ENCODE results near the gene MYOM1.

MYOM1 gene

DNA sequence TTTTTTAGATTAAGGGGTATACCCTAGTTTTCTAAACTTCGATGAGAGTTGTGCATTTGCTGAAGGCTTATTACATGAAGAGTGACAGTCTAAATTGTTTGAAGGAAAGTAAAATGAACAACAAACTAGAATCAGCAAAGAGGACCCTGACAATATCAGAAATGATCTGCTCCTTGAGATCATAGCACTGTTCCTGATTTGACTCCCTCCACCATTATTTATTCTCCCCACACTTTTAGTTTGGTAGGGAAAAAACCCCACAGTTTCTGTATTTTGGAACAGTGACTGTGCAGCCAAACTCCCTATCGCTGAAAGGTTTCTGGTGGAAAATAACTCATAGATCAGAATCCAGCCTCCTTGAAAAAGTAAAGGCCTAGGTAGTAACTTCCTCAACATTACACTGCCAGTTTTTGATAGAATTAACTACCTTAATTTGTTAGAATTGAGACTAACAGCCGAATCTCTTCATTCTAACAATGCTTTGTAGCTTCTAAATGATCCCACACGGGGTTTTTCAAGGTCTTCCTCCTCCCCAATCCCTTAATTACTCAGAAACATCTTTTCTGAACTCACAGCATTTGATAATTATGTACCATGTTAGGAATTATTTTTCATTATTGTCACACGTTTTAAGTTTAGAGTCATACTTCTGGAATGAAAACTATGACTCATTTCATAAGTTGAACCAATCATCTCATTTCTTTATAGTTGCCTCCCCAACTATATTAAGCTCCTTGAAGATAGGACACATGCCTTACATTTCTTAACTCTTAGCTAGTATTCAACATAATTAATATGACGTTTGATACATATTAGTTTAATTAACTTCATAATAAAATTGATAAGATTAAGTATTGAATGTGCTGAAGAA lies 30.7 kb upstream of the MYOM1 start:
- no peak for DNase-seq (ENCODE audit: low read depth in 3 of 3, low spot score in 1 of 3)

DNA sequence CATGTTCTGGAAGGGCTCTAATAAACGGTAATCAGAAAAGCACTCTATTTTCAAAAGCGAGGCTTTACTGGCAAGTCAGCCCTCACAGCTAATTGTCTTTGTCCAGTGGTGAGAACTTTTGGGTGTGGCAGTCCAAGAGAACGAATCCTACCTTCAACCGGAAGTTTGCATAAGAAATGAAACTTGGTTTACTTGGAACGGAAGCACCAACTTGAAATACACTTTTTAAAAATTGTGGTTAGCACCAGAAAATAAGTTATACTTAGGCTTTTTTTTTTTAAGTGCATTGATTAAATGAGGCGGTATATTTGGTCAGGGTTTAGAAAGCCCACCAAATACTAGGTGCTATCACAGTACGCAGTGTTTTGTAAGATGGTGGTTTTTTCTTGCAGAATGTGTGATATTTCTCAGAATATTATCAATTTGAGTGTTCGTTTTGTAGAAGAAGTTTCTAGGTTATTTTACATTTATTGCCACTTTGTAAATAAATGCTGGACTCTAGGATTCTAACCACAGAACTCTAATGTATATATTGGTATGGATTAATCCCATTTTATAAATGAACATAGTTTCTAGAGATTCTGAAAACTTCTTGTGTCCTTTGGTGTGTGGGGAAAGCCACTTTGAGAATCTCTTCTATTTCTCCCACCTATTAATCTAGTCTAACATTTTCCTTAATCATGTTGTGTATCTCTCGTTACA lies 29.0 kb upstream of the MYOM1 start:
- DNase-seq (ENCODE audit: low read depth in 3 of 3, low spot score in 1 of 3), result no peak

DNA sequence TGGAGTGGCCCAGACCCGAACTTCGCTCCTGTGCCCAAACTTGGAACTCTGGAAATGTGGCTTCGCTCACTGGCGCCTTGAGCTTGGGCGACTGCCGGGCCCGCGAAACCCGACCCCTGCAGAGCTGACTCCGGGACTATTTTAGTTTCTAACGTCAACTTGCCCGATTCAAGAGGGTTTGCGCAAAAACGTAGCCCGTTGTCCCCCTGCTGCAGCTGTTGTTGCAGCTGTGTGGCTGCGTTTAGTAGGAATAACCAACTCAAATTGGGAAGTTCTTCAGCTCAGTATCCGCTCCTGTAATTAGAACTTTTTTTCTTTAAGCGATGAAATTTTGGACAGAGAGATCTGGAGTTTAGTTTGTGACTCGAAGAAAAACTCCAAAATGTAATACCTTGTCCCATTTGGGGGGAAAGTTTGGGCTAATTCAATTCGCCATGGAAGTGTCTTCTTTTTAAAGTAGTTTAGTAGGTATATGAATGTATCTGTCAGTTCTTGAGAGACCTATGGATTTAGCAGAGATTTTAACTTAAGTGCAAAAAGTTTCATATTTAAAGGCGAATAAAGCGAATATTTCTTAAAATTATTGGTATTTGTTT lies 28.4 kb upstream of the MYOM1 start:
- no peak for DNase-seq (ENCODE audit: low read depth in 3 of 3, low spot score in 1 of 3)

DNA sequence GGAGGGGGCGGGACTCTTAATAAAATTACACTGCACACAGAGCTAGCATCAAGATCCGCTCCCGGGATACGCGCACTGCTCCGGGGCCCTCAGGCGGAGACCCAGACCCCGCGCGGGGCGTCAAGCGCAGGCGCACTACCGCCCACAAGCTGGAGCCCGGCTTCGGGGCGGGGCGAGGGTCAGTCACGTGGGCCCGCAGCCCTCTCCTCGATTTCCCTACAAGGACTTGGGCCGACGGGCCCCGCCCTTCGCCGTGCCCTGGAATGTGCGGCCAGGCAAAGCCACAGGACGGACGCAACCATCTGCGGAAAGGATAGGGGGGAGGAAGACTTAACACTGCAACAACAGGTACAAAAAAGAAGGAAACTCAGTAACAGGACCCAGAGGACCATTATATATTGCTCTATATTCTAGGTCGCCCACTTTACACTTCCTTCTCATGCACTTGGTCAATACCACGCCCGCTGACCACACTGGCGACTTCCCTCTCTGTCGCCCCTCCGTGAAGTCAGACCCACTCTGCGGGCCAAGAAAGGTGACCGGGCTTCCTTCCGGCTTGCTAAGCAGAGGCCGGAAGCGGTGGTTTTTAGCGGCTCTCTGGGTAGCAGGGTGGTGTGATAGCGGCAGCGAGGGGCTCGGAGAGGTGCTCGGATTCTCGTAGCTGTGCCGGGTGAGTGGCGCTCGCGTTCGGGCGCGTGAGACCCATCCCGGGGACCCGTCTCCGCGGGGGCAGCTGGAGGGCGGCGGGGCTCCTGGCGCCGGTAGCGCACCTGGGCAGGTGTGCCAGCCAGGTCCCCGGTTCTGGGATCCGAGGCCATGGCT lies 27.7 kb upstream of the MYOM1 start, which contains the start of gene MYL12A:
Gene MYL12A, plus strand, starts transcription at position 562 of the 822 bp plus-strand sequence. CDS start 5,447 bp downstream, outside the sequence.
- DNase-seq (ENCODE audit: low read depth in 3 of 3, low spot score in 1 of 3), result peak; percentile 78 to 88 (median 80)

DNA sequence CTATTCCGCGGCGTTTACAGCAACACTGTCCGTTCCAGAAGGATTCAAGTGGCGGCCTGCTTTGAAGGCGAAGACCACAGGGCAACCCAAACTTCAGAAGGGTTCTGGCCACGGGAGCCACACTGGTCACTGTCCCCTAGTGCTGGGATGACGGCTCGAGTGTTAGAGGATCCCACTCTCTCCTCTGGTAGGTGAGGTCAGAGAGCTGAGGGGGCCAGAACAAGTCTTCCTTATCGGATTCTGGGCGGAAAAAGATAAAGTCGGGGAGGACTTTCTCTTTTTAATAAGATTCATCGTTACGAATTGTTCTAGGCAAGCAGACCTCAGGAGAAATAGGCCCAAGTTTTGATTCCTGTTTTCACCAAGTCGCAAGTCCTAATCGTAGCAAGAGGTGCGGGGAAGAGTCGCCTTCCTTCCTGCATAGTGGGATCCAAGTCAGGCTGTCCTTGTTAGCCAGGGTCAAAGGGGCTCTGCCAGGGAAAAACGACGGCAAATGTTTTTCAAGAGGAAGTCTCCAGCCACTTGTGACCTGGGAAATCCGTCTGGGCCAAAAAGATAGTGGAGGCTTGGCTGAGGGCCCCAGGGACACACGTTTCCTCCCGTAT lies 27.0 kb upstream of the MYOM1 start:
- DNase-seq (ENCODE audit: low read depth in 3 of 3, low spot score in 1 of 3), result no peak

DNA sequence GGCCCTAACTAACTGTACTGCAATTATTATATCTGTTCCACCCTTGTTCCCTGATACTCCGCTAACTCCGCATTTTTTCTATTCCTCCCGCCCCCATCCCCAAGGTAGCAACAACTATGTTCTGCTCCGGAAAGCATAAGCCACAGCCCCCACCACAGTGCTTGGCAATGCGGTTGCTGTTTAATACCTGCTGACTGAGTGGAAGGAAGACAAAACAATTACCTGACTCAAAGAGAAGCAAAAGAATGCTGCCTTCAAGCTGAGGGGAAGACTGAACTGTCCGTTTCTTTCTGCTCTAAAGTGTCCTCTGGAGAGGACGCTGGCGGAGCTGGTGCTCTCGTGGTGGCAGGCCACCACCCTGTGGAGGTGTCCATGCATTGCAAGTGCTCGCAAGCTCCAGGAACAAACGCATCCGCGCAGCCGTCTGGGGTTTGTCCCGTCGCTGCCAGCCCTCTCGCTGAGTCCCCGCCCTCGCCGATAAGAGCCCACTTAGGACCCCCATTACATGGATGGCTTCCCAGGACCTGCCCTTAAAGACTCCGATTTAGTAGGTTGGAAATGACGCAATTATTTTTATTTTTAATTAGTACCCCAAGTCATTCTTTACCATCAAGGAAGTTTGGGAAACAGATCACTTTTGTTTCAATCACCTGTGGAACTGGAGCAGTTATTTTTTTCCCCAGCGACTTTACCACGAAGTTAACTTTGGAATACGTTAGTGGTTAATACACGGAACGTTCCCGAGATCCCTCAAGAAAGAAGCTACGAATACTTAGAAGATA lies 26.3 kb upstream of the MYOM1 start:
- peak; percentile 50 to 62 (median 54) for DNase-seq (ENCODE audit: low read depth in 3 of 3, low spot score in 1 of 3)

DNA sequence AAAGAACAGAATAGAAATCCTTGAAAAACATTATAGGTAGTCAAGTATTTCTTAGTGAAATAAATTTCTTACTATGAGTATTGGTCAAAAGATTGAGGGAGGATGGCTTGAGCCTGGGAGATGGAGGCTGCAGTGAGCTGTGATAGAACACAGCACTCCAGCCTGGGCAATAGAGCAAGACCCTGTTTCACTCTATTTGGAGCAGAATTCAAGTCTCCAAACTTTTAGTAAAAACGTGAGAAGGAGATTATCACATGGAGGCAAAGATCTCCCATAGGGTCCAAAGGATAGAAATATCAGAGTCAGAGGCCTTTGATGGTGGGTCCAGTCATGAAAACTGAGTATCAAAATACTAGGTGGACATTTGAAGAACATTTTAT lies 25.4 kb upstream of the MYOM1 start:
- DNase-seq (ENCODE audit: low read depth in 3 of 3, low spot score in 1 of 3), result no peak

DNA sequence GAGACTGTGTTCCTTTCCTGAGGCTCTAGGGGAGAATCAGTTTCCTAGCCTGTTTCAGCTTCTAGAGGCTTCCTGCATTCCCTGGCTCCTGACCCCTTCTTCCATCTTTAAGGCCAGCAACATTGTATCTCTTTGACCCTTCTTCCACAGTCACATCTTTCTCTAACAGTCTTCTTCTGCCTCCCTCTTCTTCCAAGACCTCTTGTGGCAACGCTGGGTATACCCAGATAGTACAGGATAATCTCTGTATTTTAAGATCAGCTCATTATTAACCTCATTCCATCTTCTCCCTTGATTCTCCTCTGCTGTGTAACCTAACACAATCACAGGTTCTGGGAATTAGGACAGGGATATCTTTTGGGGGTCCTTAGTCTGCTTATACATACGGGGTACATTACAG lies 19.0 kb upstream of the MYOM1 start:
- no peak for DNase-seq (ENCODE audit: low read depth in 3 of 3, low spot score in 1 of 3)

DNA sequence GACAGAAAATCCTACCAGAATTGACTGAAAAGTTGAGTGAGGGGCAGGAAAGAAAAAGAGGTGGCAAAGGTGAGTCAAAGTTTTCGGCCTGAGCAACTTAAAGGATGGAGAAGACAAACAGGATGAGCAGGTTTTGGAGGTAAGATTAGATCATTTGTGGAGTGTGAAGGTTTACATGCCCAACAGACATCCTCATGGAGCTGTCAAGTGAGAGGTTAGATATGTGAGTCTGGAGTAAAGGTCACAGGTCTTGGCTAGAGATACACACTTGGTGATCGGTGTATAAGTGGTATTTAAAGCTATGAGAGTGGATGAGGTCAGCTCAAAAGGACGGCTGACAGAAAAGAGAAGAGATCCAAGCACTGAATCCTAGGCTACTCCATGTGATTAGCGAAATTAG lies 16.7 kb upstream of the MYOM1 start:
- no peak for DNase-seq (ENCODE audit: low read depth in 3 of 3, low spot score in 1 of 3)

DNA sequence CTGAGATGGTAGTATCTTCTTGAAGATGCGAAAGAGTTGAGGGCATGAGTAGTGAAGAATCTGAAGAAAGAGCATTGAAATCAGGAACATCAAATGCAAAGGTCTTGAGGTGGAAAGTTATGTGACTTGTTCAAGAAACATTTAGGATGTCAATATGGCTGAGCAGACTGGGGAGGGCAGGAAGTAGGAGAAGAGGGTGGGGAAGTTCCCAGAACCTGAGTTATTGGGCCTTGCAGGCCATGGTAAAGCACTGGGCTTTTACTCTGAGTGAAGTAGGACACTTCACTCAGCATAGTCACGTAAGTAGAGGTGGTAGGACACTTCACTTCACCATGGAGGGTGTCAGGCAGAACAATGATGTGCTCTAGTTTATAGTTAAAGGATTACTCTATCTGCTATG lies 16.1 kb upstream of the MYOM1 start:
- no peak for DNase-seq (ENCODE audit: low read depth in 3 of 3, low spot score in 1 of 3)

DNA sequence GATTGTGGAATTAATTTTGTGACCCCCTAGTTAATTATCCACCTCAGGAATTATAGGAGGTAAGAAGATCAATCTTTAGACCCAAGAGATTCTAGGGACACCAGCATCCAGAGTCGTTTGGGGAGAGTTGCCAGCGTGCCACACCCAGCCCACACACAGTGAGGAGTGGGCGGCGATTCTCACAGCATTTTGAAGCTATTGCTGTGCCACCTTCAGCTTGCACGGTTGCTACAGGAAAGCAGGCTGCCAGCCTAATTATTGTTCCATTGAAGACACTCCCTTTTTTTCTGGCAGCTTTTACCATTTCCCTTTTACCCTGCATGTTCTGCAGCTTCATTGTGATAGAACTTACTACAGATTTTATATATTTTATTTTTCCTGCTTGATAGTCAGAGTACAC lies 14.7 kb upstream of the MYOM1 start:
- DNase-seq (ENCODE audit: low read depth in 3 of 3, low spot score in 1 of 3), result no peak

DNA sequence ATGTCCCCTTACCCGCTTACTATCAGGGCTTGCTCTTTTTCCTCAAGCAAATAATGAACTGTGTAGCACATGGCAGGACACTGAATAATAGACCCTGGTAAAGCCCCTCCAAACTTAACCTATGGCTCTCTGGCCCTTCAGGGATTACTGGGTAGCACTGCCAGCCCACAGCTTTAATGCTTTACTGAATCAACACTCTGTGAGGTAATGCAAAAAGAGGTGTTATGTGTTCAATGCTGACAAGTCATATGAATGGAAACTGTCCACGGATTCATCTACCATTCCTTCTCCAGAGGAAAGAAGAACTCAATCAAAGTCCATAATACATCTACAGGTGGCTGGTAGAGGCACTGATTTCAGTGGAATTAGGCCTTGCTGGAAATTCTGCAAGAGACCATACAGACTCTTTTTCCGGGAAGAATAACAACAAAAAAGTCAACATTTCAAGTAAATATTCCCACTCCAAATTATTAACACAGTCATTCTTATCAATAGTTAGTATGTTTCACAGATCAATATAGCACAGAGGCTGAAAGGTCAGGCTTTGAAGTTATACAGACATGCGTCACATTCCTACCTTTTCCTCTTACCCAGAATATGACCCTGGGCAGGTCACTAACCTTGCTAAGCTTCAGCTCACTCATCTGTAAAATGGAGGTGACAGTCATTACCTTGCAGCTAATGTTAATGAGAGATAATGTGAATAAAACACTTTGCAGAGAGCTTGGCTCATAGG lies 13.8 kb upstream of the MYOM1 start:
- no peak for DNase-seq (ENCODE audit: low read depth in 3 of 3, low spot score in 1 of 3)

DNA sequence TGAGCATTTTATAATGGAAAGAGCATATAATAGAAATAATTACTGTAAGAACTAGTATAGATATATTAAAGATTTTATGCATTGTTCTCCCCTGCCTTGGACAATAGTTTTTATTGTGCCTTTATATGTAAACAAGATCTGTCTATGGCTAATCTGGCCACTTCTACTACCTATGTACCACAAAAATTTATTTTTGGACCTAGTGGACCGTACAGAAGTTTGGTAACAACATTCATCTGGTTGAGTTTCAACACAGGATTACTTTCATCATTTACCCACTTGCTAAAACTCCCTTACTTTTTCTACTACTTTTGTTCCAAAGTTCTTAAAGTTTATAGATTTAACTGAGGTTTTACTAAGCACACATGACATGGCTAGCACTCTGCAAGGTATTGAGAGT lies 13.2 kb upstream of the MYOM1 start:
- DNase-seq (ENCODE audit: low read depth in 3 of 3, low spot score in 1 of 3), result no peak

DNA sequence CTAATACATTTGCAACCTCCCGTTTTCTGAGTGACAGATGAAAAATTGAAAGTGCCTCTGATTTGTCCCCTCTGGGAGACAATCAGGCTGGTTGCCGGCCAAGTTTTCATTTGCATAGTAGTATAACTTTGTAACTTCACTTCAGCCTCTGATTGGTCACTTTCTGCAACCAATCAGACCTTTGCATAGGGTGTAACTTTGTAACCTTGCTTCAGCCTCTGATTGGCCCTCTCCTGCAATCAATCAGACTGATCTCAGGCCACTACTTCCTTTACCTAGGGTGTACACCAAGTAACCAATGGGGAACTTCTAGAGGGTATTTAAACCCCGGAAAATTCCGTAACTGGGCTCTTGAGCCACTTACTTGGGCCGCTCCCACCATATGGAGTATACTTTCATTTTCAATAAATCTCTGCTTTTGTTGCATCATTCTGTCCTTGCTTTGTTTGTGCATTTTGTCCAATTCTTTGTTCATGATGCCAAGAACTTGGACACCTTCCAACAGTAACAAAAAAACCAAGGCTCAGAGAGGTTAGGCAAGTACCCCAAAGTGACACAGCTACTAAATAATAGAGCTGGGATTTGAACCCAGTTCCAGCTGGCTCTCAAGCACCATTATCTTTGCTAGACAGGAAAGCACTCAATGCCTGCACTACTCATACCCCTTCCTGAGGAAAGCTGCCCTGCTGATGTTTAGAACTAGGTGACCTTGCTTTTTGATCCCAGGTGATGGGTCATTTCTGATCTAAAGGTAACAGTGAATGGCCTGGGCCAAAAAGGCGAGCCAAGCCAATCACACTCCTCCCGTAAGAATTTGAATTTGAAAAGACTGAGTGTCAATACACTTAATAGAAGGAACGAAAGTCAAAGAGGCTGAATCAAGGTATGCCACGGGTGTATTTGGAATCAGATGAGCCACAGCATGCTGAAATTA lies 10.9 kb upstream of the MYOM1 start:
- DNase-seq (ENCODE audit: low read depth in 3 of 3, low spot score in 1 of 3), result no peak

DNA sequence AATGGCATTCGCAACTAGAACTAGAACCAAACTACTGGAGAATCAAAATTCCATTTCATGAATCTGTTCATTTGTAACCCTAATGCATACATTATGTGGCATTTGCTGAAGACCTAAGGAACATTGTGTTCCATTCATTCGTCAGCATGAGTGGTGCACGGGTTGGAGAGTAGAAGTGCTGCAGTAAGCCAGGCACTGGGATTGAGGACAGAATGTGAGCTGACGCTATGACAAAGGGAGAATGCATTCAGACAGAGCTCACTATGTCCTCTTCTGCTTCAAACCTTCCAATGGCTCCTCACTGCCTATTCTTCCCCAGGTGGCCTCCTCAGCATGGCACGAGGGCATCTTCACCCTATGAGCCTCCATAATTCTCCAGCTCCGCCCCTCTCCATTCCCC lies 6.3 kb upstream of the MYOM1 start:
- no peak for DNase-seq (ENCODE audit: low read depth in 3 of 3, low spot score in 1 of 3)

DNA sequence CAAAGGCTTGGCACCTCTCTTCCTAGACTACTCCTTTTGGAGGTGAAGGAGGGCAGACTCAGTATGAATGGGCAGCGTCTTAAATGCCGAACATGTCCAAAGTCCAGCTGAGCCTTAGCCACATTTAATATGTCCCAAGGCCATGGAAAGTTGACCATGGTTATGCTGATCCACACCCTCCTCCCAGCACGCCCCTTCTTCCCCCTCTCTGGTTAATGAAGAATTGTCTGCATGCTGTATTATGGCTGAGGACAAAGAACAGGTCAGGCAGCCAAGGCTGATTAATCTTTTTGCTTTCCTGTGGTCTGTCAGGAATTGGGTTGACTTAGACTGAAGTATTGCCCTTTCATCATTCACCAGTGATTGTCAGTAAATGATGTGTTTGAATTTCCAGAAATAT lies 5.8 kb upstream of the MYOM1 start:
- no peak for DNase-seq (ENCODE audit: low read depth in 3 of 3, low spot score in 1 of 3)

DNA sequence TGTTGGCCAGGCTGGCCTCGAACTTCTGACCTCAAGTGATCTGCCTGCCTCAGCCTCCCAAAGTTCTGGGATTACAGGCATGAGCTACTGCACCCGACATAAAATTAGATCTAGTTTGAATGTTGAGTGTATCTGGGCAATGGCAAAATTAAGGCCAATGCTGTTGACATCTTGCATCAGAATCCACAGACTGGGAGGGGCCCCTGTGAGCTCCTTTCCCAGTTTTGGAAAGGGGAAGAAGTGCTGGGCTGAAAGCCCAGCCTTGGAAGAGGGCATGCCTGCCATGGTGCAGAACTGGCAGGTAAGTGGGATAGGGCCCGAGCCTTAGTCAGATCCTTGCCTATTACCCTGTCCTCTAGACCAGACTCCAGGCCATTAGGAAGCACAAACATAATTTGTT lies 4.5 kb upstream of the MYOM1 start:
- DNase-seq (ENCODE audit: low read depth in 3 of 3, low spot score in 1 of 3), result no peak

DNA sequence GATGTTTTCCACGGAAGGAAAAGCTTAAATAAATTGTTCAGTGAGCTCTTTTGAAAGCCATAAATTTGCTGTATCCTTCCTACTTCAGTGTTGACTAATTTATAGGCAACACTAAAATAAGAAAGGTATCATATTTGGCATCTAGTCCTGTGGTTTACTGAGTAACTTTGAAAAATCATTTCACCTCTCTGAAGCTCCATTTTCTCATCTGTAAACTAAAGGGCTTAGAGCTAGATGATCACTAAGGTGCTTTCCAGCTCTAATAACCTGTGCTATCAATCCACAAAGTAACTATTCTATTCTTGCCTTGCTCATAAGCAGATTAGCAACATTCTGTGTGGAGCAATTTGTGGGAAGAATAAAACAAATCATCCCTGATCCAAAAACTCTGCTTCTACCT lies 3.6 kb upstream of the MYOM1 start:
- DNase-seq (ENCODE audit: low read depth in 3 of 3, low spot score in 1 of 3), result no peak
